ENCODE measurements around the gene ETV6. TPM values are rescaled to one million over a fixed set of nuclear protein-coding genes. Genes with fewer than 3 reads are reported as not detected.

ETV6 gene
- total and polyA plus RNA-seq, 2 of the 8 experiments (the other 6 are each of a cell fraction or from before 2014, with no cell fraction given), result 5.5 to 23.9 TPM

DNA sequence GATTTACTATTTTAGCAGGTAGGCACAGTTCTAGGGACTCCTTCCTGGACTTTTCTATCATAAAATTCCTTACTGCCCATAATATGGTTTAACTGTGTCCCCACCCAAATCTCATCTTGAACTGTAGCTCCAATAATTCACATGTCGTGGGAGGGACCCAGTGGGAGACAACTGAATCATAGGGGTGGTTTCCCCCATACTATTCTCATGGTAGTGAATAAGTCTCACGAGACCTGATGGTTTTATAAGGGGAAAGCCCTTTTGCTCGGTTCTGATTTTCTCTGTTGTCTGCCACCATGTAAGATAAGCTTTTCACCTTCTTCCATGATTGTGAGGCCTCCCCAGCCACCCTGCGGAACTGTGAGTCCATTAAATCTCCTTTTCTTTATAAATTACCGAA is 10.0 kb upstream of the ETV6 start:
- FAIRE-seq, result no peak
- no peaks in the 10 kb centered on the region for H4K20me1 ChIP-seq (replicated peaks in 1 of 2; ENCODE audit: control insufficient read depth in 1 of 2, insufficient read depth in 2 of 2, low read length in 2 of 2)
- H2BK120ac ChIP-seq (replicated peaks; ENCODE audit: low read depth, low read length), result no peak overlapping the region
- no peak overlapping the region for H2BK20ac ChIP-seq (ENCODE audit: low read length)
- CTCF ChIA-PET (ENCODE audit: partially characterized antibody), result interaction anchor here (1.4 to 2.2 kb wide), 3 partner anchors 9 to 370 kb away, joined by 3 to 9 read pairs (median 6); no protein-coding TSS in a partner anchor
- H3K23me2 ChIP-seq (ENCODE audit: low read depth, low read length), result no peaks in the 10 kb centered on the region
- no peak overlapping the region for H3K56ac ChIP-seq (replicated peaks; ENCODE audit: insufficient read length, low read depth, low read length)
- no peak overlapping the region for H3K4me2 ChIP-seq (ENCODE audit: insufficient read depth in 1 of 2, low read depth in 2 of 2, low read length in 2 of 2)
- no peak overlapping the region for H4K5ac ChIP-seq (ENCODE audit: insufficient read length, low read depth, low read length)
- peaks cover 0 to 2% (median 0%) of the 10 kb centered on the region in 4 experiments; a peak in 1 of 7 replicates for H3K4me1 ChIP-seq (replicated peaks in 1 of 4; ENCODE audit: control insufficient read depth in 3 of 4, insufficient read depth in 4 of 4, low read length in 3 of 4)
- no peak overlapping the region for H3K4ac ChIP-seq (replicated peaks; ENCODE audit: insufficient read length, low read depth, low read length)
- TF ChIP-seq E2F6 (IDR thresholded peaks at IDR 0.05), result no peak
- TF ChIP-seq CBX8 (IDR thresholded peaks at IDR 0.05; ENCODE audit: borderline replicate concordance, low read depth, low read length), result no peak
- no peak for TF ChIP-seq BRCA1 (IDR thresholded peaks at IDR 0.05; ENCODE audit: low read depth, low read length)
- TF ChIP-seq CBX5 (IDR thresholded peaks at IDR 0.05; ENCODE audit: low read depth, low read length), result no peak
- TF ChIP-seq SP1 (IDR thresholded peaks at IDR 0.05; ENCODE audit: low read depth, low read length), result no peak
- no peak for TF ChIP-seq KDM5A (IDR thresholded peaks at IDR 0.05; ENCODE audit: low read length)
- no peak for TF ChIP-seq CEBPB (IDR thresholded peaks at IDR 0.05; ENCODE audit: low read depth, low read length)
- TF ChIP-seq EGR1 (IDR thresholded peaks at IDR 0.05; ENCODE audit: borderline replicate concordance, low read depth, low read length), result no peak
- no peak for TF ChIP-seq RBBP5 (IDR thresholded peaks at IDR 0.05; ENCODE audit: borderline replicate concordance, low read depth, low read length)
- TF ChIP-seq FOSL1 (IDR thresholded peaks at IDR 0.05; ENCODE audit: insufficient read depth, low read depth, low read length), result no peak
- no peak for TF ChIP-seq POLR2AphosphoS5 (IDR thresholded peaks at IDR 0.05; ENCODE audit: low read depth, low read length)
- no peak for TF ChIP-seq CREB1 (IDR thresholded peaks at IDR 0.05)
- no peaks in the 10 kb centered on the region for H3K79me2 ChIP-seq (ENCODE audit: control insufficient read depth in 1 of 2, insufficient read depth in 2 of 2, low read length in 2 of 2)
- no peak overlapping the region for H3K18ac ChIP-seq (ENCODE audit: extremely low read depth, low read length)
- H2AK5ac ChIP-seq (ENCODE audit: low read depth, low read length), result no peak overlapping the region
- WGBS, 2 experiments (ENCODE audit: extremely low coverage in 1 of 2, insufficient coverage in 1 of 2, insufficient read length in 1 of 2, insufficient replicate concordance in 2 of 2, low coverage in 1 of 2, low lambda C conversion rate in 2 of 2, missing lambda C conversion rate in 1 of 2), result 92% methylated on average over 5 of the region's 5 CpGs; no CpG with 5 or more reads in 1 of the 2 experiments
- H3K9me3 ChIP-seq (ENCODE audit: insufficient read depth in 2 of 2, low read depth in 1 of 2, low read length in 1 of 2), result peaks cover 16 to 22% of the 10 kb centered on the region in 2 experiments
- no peak overlapping the region for H2BK12ac ChIP-seq (ENCODE audit: low read depth, low read length)
- H3K14ac ChIP-seq (ENCODE audit: insufficient read length), result no peak overlapping the region
- peak in 1 of 2 experiments; percentile 10 for DNase-seq (ENCODE audit: low read depth in 1 of 2, low spot score in 2 of 2)
- H3K27me3 ChIP-seq (replicated peaks in 1 of 4; ENCODE audit: control insufficient read depth in 3 of 4, extremely low read depth in 1 of 4, insufficient read depth in 3 of 4, low read length in 3 of 4), result no peaks in the 10 kb centered on the region
- no peak overlapping the region for H3K9ac ChIP-seq (replicated peaks in 1 of 4; ENCODE audit: extremely low read depth in 1 of 4, low read depth in 3 of 4, low read length in 3 of 4)
- no peak overlapping the region for H3K23ac ChIP-seq (ENCODE audit: insufficient read length)
- H2AFZ ChIP-seq (ENCODE audit: low read length), result no peak overlapping the region
- POLR2A ChIA-PET (ENCODE audit: partially characterized antibody), result no interaction called here
- no peak overlapping the region for H4K8ac ChIP-seq (ENCODE audit: extremely low read depth, insufficient read depth, low read length)
- H2BK15ac ChIP-seq (ENCODE audit: low read length), result no peak overlapping the region
- no peak overlapping the region for H3K27ac ChIP-seq (ENCODE audit: low read depth, low read length)
- H2BK5ac ChIP-seq (ENCODE audit: low read depth, low read length), result no peak overlapping the region
- H4K91ac ChIP-seq (replicated peaks; ENCODE audit: insufficient read length, low read length), result no peak overlapping the region
- H3K79me1 ChIP-seq (ENCODE audit: low read depth, low read length), result no peaks in the 10 kb centered on the region
- no peak overlapping the region for H3K4me3 ChIP-seq (ENCODE audit: extremely low read depth in 1 of 4, insufficient read depth in 2 of 4, low read depth in 3 of 4, low read length in 4 of 4)
- peaks cover 0 to 3% (median 0%) of the 10 kb centered on the region in 4 experiments; a peak in 2 of 8 replicates for H3K36me3 ChIP-seq (ENCODE audit: control insufficient read depth in 2 of 4, insufficient read depth in 4 of 4, low read length in 3 of 4)

Measured in H1 (cell line).